SK-N-MC (cell line): ENCODE measurements around the gene FREM1.

Experiments used
- EZH2 ChIP-seq: fragments of 200-600 bp; sonication (generic); IDR thresholded peaks from one replicate; pipeline ENCODE4 v1.6.1; 2017; ENCODE audit warnings: antibody characterized with exemption
- POLR2AphosphoS5 ChIP-seq: IDR thresholded peaks from 2 replicates; pipeline ENCODE4 v1.6.1; 2012; ENCODE audit warnings: mild to moderate bottlenecking, low read depth, low read length, borderline replicate concordance

GRCh38 chr9:14937216-14937615 is 27.0 kb upstream of the FREM1 start:
- TF ChIP-seq POLR2AphosphoS5 (no peak), EZH2 (no peak)
